SK-N-SH (cell line): ENCODE data around the gene EFNB2.

Experiments
- CHD2 ChIP-seq: fragments of 150-350 bp; IDR thresholded peaks from 2 replicates; pipeline ENCODE4 v1.6.1; 2018; ENCODE audit warnings: low read length; ENCODE audit not compliant: partially characterized antibody
- CTCF ChIP-seq: fragments of 200-600 bp; sonication (generic); IDR thresholded peaks from 2 replicates; pipeline ENCODE4 v1.6.1; 2017; ENCODE audit warnings: antibody characterized with exemption, mild to moderate bottlenecking, moderate library complexity
- EP300 ChIP-seq, 2 experiments: IDR thresholded peaks; 2 replicates each; pipeline versions ENCODE4 v1.4.0 to v1.6.1; 2012; ENCODE audit warnings: borderline replicate concordance in 1 of 2, low read depth in 1 of 2, low read length in 1 of 2
- EZH2phosphoT487 ChIP-seq: fragments of 200-600 bp; sonication (generic); IDR thresholded peaks from 2 replicates; pipeline ENCODE4 v1.6.1; 2017; ENCODE audit warnings: low read depth, mixed run types, mild to moderate bottlenecking, antibody characterized with exemption, moderate library complexity, borderline replicate concordance
- GATA2 ChIP-seq: sonication (generic); formaldehyde crosslinking; IDR thresholded peaks from 2 replicates; pipeline ENCODE4 v1.5.0; 2020; ENCODE audit warnings: mild to moderate bottlenecking, missing genetic modification reagents
- IRF3 ChIP-seq: fragments of 150-350 bp; IDR thresholded peaks from 2 replicates; pipeline ENCODE4 v1.6.1; 2016; ENCODE audit warnings: mild to moderate bottlenecking, low read depth, low read length
- JUND ChIP-seq: IDR thresholded peaks from 2 replicates; pipeline ENCODE4 v1.4.0; 2012
- POLR2AphosphoS5 ChIP-seq: IDR thresholded peaks from 2 replicates; pipeline ENCODE4 v1.6.1; 2012; ENCODE audit warnings: low read depth, low read length
- RCOR1 ChIP-seq: fragments of 150-350 bp; IDR thresholded peaks from 2 replicates; pipeline ENCODE4 v1.6.1; 2017; ENCODE audit warnings: antibody characterized with exemption, low read length
- SIN3A ChIP-seq: IDR thresholded peaks from 2 replicates; pipeline ENCODE4 v1.6.1; 2012; ENCODE audit warnings: low read depth, mild to moderate bottlenecking, low read length, moderate library complexity, borderline replicate concordance
- SMC3 ChIP-seq: IDR thresholded peaks from 2 replicates; pipeline ENCODE4 v1.6.1; 2012; ENCODE audit warnings: low read depth, low read length, improper control_type of control experiment
- TAF1 ChIP-seq: IDR thresholded peaks from 2 replicates; pipeline ENCODE4 v1.6.1; 2012; ENCODE audit warnings: low read depth, mild to moderate bottlenecking, low read length, moderate library complexity, borderline replicate concordance
- TEAD4 ChIP-seq: IDR thresholded peaks from 2 replicates; pipeline ENCODE4 v1.4.0; 2012; ENCODE audit warnings: mild to moderate bottlenecking, borderline replicate concordance; ENCODE audit not compliant: insufficient read depth
- USF1 ChIP-seq: IDR thresholded peaks from 2 replicates; pipeline ENCODE4 v1.4.0; 2012; ENCODE audit warnings: low read depth, borderline replicate concordance

GRCh38 chr13:106478116-106478515, 57.3 kb downstream of the EFNB2 start:
- TF ChIP-seq TAF1 (no peak), JUND (no peak), EZH2phosphoT487 (no peak), CTCF (no peak), RCOR1 (no peak), POLR2AphosphoS5 (no peak), IRF3 (no peak), GATA2 (CRISPR knock-in tag) (no peak), SIN3A (no peak), TEAD4 (no peak), CHD2 (no peak), SMC3 (no peak), EP300 (IDR thresholded peaks at IDR 0.05; ENCODE audit: borderline replicate concordance in 1 of 2, low read depth in 1 of 2, low read length in 1 of 2) (no peak), USF1 (no peak)
